ENCODE results near the gene SH2D3A. TPM values are rescaled to one million over a fixed set of nuclear protein-coding genes. Genes with fewer than 3 reads are reported as not detected.
"Not testable (repeated sequence)": the region's sequence is repeated elsewhere in the genome, so short reads cannot be mapped to it uniquely, and the experiment has no call there.

The SH2D3A gene
- total RNA-seq, 3 donors from 2014 or later: 24.6 to 27.8 (median 27.4) TPM

DNA sequence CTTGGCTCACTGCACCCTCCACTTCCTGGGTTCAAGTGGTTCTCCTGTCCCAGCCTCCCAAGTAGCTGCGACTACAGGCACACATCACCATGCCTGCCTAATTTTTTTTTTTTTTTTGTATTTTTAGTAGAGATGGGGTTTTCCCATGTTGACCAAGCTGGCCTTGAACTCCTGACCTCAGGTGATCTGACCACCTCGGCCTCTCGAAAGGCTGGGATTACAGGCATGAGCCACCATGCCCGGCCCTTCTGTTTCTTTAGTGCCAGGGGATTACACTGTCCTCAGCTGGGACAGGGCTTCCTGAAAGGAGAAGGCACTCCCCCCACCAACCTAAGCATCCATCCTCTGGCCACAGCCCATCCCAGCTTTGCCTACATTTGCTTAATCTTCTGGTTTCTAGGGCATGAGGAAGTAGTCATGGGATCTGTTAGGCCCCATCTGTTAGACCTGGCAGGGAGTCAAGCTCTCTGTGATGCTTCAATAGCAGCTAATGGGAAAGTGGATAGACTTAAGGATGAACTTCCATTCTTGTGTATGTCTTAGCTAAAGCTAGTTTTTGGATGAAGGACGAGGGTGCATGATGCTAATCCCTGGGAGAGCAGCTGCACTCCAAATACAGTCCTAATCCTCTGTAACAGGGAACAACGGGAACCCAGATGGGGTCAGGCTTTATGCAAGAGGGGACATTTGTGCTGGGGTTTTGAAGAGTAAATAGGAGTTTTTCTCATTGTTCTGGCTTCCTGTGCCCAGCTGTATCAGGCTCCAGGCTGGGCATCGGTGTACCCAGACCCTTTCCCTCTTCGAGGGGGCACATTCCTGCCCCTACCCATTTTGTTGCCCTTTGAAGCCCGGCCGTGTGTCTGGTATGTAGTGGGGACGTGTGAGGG lies 7.8 kb upstream of the SH2D3A start:
- Mint-ChIP-seq H3K4me3 (peak overlapping the region; percentile 92), H3K36me3 (ENCODE audit: insufficient read depth) (peaks cover 24% of the 10 kb centered on the region), H3K9me3 (no peaks in the 10 kb centered on the region), H3K27me3 (ENCODE audit: low read depth) (no peaks in the 10 kb centered on the region), H3K4me1 (ENCODE audit: low read depth) (peaks cover 51% of the 10 kb centered on the region)
- ATAC-seq (no peak), DNase-seq (no peak)

DNA sequence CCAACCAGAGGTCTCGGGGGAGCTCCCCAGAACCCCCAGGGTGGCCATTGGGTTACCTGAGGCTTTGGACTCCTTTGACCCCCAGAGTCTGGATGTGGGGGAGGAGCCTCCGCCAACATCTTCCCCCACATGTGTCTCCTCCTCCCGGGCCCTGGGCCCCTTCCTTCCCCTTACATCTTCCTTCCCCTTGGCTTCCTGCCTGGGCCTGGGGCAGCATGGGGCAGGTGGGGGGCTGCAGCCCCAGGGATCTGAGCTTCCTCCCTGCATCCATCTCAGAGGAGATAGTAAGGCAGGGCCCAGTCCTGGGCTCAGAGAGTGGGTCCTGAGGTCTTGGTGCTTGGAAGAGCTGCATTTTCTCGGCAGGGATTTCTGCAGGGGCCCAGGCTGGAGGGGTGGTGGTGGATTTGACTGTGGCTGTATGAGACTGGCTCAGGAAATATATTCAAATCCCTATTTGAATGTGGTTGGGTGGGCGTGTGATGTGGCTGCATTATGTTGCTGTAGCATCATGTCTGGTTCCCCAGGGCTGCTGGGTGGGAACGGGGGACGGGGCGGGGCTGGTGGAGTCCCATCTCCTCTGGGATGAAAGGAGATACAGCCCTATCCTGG lies 6.2 kb upstream of the SH2D3A start:
- DNase-seq (peak; percentile 32), ATAC-seq (peak; percentile 69 to 72)
- Mint-ChIP-seq H3K9me3 (no peaks in the 10 kb centered on the region), H3K4me3 (peak overlapping the region; percentile 92), H3K27me3 (ENCODE audit: low read depth) (no peaks in the 10 kb centered on the region), H3K4me1 (ENCODE audit: low read depth) (peaks cover 44% of the 10 kb centered on the region), H3K36me3 (ENCODE audit: insufficient read depth) (peaks cover 24% of the 10 kb centered on the region)

DNA sequence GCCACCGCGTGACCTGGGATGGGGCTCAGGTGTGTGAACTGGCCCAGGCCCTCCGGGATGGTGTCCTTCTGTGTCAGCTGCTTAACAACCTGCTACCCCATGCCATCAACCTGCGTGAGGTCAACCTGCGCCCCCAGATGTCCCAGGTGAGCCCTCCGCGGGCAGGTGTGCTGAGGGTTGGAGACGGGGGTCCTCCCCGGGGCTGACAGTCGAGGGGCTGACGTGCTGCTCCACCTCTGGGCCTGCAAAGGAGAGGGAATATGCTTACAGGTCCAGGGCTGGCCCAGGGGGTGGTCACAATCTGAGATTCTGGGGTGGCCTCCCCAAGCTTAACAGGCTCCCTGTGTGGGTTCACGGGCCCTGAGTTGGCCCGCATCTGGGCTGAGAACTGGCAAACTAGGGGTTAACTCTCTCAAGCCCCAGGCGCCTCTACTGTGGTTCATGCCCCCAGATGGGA lies 5.7 kb upstream of the SH2D3A start:
- Mint-ChIP-seq H3K36me3 (ENCODE audit: insufficient read depth) (peaks cover 24% of the 10 kb centered on the region), H3K9me3 (no peaks in the 10 kb centered on the region), H3K27me3 (ENCODE audit: low read depth) (no peaks in the 10 kb centered on the region), H3K4me3 (peak overlapping the region; percentile 92), H3K4me1 (ENCODE audit: low read depth) (peaks cover 44% of the 10 kb centered on the region)
- DNase-seq (no peak), ATAC-seq (peak in 1 of 2 donors; percentile 26)

DNA sequence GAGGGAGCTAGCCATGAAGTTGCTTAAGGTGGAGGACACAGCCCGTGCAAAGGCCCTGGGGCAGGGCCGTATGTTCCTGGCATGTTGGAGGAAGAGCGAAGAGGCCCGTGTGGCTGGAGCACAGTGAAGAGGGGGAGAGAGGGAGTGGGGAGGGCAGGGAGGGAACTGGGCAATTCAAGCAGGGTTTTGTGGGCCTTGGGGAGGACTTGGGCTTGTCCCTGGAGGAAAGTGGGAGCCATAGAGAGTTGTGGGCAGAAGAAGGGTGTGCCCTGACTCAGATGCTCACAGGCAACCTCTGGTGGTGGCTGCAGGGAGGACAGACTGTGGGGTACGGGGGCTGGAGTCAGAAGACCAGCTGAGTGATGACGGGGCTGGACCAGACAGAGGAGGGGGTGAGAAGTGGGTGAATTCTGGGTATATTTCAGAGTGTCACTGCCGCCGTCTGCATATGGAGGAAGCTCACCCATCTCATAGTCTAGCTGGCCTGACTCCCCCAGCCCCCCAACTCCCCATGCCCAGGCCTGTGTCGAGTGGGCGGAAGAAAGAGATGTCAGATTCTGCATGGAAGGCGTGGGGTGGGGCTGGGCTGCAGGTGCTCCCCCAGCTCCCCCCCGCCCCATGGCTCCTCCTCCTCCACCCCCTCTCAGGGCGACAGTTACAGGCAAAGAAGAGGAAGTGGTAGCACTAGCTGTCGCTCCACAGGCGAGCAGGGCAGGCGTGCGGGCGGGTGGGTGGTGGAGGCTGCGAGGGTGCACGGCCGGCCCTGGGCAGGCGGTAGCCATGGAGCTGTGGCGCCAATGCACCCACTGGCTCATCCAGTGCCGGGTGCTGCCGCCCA lies 5.0 kb upstream of the SH2D3A start, which contains the start of gene VAV1:
TSS of gene VAV1 (plus strand) at position 681 of the 838 bp plus-strand sequence. CDS start at position 781, 100 bp downstream.
- peak within 1 kb of the TSS; percentile 92 for H3K4me3 Mint-ChIP-seq
- no peaks in the 10 kb centered on the region for H3K27me3 Mint-ChIP-seq (ENCODE audit: low read depth)
- H3K36me3 Mint-ChIP-seq (ENCODE audit: insufficient read depth): peaks cover 20% of the 10 kb centered on the region
- peak; percentile 44 to 46 for ATAC-seq
- DNase-seq: peak; percentile 81
- peaks cover 45% of the 10 kb centered on the region for H3K4me1 Mint-ChIP-seq (ENCODE audit: low read depth)
- no peaks in the 10 kb centered on the region for H3K9me3 Mint-ChIP-seq

DNA sequence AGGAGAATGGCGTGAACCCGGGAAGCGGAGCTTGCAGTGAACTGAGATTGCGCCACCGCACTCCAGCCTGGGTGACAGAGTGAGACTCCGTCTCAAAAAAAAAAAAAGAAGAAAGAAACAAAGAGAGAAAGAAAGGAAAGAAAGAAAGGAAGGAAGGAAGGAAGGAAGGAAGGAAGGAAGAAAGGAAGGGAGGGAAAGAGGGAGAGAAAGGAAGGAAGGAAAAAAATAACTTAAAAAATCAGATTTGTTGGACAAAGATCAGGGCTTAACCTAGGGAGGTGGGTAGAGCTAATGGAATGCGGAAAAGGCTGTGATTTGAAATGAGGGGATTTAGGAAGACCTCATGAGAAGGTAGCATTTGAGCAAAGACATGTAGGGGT lies 4.4 kb upstream of the SH2D3A start:
- not testable (repeated sequence) for DNase-seq; H3K9me3 Mint-ChIP-seq; ATAC-seq; H3K27me3 Mint-ChIP-seq (ENCODE audit: low read depth)
- Mint-ChIP-seq H3K4me3 (peak overlapping the region; percentile 92), H3K4me1 (ENCODE audit: low read depth) (peaks cover 45% of the 10 kb centered on the region), H3K36me3 (ENCODE audit: insufficient read depth) (peaks cover 16% of the 10 kb centered on the region)

DNA sequence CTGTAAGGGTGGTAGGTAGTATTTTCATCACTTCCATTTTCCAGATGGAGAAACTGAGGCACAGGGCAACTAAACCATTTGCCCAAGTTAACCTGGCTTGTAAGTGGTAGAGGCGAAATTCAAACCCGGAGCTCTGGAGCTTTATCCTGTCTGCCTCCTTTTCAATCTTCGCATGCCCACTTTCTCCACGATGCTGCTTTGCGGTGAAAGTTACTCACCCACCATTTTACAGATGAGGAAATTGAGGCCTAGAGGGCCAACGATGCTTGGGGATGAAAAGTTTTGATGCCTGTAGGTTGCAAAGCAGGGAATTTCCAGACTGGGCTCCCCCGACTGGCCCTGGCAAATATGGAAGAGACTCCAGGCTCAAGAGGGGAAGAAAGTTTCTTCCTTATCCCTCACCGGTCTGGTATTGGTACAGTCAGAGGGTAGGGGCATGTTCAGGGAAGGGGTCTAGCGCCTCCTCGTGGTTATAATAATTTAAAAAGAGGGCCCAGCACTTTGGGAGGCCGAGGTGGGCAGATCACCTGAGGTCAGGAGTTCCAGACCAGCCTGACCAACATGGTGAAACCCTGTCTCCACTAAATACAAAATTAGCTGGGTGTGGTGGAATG lies 1.9 kb upstream of the SH2D3A start:
- DNase-seq: no peak
- no peak for ATAC-seq
- H3K4me1 Mint-ChIP-seq (ENCODE audit: low read depth): peaks cover 48% of the 10 kb centered on the region
- no peak overlapping the region for H3K4me3 Mint-ChIP-seq
- H3K9me3 Mint-ChIP-seq: no peaks in the 10 kb centered on the region
- H3K36me3 Mint-ChIP-seq (ENCODE audit: insufficient read depth): peaks cover 3% of the 10 kb centered on the region
- H3K27me3 Mint-ChIP-seq (ENCODE audit: low read depth): no peaks in the 10 kb centered on the region

DNA sequence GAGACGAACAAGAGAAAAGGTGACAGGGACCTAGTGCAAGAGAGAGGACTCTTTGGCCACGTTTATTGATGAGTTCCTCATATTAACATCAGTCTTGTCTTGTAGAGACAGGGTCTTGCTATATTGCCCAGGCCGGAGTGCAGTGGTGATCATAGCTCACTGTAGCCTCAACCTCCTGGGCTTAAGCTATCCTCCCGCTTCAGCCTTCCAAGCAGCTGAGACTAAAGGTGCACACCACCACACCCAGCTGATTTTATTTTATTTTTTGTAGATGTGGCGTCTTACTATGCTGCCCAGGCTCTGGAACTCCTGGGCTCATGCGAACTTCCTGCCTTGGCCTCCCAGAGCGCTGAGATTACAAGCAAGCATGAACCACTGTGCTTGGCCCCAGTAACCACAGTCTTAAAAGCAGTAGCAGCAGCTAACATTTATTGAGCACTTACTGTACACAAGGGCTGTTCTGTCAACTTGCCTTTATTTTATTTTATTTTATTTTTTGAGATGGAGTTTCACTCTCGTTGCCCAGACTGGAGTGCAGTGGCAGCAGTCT lies 1.1 kb upstream of the SH2D3A start:
- peak overlapping the region; percentile 85 for H3K4me3 Mint-ChIP-seq
- H3K36me3 Mint-ChIP-seq (ENCODE audit: insufficient read depth): no peaks in the 10 kb centered on the region
- ATAC-seq (no peak), DNase-seq (no peak)
- peaks cover 43% of the 10 kb centered on the region for H3K4me1 Mint-ChIP-seq (ENCODE audit: low read depth)
- no peaks in the 10 kb centered on the region for H3K9me3 Mint-ChIP-seq
- H3K27me3 Mint-ChIP-seq (ENCODE audit: low read depth): no peaks in the 10 kb centered on the region

DNA sequence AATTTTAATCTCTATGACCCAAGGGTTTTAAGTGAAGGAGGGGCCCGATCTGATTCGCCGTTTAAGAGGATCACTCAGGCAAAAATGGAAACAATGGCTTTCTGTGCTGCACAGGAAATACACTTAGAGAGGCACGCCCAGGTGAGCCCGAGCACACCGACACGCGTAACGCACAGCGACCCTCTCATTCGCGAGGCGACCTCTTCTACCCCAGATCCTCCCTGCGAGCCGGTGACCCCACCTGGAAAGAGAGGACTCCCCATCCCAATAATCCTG lies 216 bp downstream of the SH2D3A start:
- Mint-ChIP-seq H3K9me3 (no peaks in the 10 kb centered on the region), H3K4me3 (peak overlapping the region; percentile 85), H3K27me3 (ENCODE audit: low read depth) (no peaks in the 10 kb centered on the region), H3K36me3 (ENCODE audit: insufficient read depth) (no peaks in the 10 kb centered on the region), H3K4me1 (ENCODE audit: low read depth) (peaks cover 38% of the 10 kb centered on the region)
- ATAC-seq: peak; percentile 32 to 51
- DNase-seq: no peak

DNA sequence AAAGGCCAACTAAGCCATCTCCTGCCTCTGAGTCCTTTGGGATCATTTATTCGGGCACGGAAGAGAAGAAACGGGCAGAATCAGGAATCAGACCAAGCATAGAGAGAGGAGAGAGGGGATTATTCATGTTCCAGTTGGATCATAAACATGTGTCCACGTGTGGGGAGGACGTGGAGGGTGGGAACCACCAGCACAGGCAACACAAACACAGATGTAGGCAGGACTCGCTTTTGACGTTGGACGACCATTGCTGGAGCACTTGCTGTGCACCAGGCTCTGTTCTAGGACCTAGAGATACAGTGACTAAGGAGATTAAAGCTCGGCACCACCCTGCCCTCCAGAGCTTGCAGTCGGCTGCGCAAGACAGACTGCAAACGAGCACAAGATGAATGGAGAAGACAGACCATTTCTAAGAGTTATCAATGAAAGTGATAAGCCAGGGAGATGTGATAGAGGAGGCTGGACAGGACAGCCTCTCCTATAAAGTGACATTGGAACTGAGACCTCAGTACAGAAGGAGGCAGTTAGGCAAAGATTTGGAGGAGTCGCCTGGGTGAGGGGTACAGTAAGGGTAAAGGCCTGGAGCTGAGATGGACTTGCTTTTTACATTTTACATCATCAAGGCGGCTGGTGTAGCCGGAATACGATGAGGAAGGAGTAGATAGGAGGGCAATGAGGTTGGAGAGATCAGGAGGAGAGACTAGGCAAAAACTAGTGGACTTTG lies 716 bp downstream of the SH2D3A start:
- ATAC-seq: no peak
- Mint-ChIP-seq H3K4me3 (peak overlapping the region; percentile 85), H3K9me3 (no peaks in the 10 kb centered on the region), H3K27me3 (ENCODE audit: low read depth) (no peaks in the 10 kb centered on the region), H3K4me1 (ENCODE audit: low read depth) (peaks cover 33% of the 10 kb centered on the region), H3K36me3 (ENCODE audit: insufficient read depth) (no peaks in the 10 kb centered on the region)
- no peak for DNase-seq

DNA sequence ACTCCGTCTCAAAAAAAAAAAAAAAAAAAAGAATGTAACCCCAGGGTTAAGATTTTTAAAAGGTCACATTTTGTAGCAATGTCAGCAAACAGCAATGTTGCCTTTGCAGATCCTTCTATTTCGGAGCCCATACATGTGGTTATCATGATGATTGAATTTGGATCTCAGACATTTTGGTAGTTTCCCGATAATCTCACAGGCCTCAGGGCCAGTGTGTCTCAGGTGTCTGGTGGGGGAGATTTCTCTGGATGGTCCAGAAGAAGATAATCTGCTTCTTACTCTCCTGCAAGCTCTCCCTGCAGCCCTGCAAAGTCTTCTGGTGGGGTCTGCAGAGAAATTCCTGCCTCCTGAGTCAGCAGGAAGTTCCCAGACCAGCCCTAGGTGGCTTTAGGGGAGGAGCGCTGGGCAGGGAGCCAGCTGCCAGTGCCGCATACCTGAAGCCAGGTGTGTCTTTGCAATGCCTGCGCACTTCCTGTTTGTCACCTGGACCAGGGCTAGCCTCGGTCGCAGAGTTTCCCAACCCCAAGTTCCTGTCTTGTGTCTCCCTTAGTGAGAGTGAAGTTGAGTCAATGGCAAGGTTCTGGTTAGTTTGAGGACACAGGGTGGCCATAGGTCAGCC lies 1.4 kb downstream of the SH2D3A start:
- no peaks in the 10 kb centered on the region for H3K36me3 Mint-ChIP-seq (ENCODE audit: insufficient read depth)
- peak overlapping the region; percentile 85 for H3K4me3 Mint-ChIP-seq
- no peaks in the 10 kb centered on the region for H3K9me3 Mint-ChIP-seq
- H3K4me1 Mint-ChIP-seq (ENCODE audit: low read depth): peaks cover 32% of the 10 kb centered on the region
- no peak for ATAC-seq
- no peaks in the 10 kb centered on the region for H3K27me3 Mint-ChIP-seq (ENCODE audit: low read depth)
- no peak for DNase-seq

DNA sequence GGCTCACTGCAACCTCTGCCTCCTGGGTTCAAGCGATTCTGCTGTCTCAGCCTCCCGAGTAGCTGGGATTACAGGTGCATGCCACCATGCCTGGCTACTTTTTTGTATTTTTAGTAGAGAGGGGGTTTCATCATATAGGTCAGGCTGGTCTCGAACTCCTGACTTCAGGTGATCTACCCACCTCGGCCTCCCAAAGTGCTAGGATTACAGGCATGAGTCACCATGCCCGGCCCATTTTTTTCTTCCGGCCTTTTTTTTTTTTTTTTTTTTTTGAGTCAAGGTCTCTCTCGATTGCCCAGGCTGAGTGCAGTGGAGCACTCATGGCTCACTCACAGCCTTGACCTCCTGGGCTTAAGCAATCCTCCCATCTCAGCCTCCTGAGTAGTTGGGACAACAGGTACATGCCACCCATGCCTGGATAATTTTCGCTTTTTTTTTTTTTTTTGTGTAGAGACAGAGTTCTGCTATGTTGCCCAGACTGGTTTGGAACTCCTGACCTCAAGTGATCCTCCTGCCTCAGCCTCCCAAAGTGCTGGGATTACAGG lies 4.9 kb downstream of the SH2D3A start:
- not testable (repeated sequence) for H3K27me3 Mint-ChIP-seq (ENCODE audit: low read depth); ATAC-seq; H3K9me3 Mint-ChIP-seq; DNase-seq; H3K36me3 Mint-ChIP-seq (ENCODE audit: insufficient read depth); H3K4me3 Mint-ChIP-seq
- peaks cover 26% of the 10 kb centered on the region for H3K4me1 Mint-ChIP-seq (ENCODE audit: low read depth)

DNA sequence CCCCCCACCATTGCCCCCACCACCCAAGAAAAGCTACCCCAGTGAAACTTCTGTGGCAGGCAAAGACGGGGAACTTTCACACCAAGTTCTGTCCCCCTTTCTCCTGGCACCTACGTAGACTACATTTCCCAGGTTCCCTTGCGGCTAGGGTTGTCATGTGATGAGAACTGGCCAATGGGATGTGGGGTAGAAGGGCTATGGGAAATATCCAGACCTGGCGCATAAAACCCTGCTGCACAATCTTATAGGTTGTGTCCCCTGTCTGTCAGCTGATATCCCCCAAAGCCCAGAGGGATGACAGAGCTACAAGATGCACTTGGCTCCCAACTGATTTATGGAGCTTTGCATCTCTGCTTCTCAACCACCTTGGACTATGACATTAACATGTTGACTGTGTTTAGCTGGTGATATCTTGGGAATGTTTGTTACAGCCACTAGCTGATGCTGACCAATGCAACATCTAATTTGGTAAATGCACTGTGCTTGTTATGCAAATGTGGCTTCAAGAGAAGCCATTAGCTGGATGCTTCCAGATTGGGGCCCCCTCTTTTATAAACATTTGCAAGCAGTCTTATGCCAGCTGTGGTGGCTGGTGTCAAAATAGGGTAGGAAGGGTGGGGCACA lies 6.1 kb downstream of the SH2D3A start:
- ATAC-seq: peak in 1 of 2 donors; percentile 53
- no peaks in the 10 kb centered on the region for H3K27me3 Mint-ChIP-seq (ENCODE audit: low read depth)
- H3K4me3 Mint-ChIP-seq: no peak overlapping the region
- H3K36me3 Mint-ChIP-seq (ENCODE audit: insufficient read depth): peaks cover 9% of the 10 kb centered on the region
- DNase-seq: no peak
- no peaks in the 10 kb centered on the region for H3K9me3 Mint-ChIP-seq
- peaks cover 17% of the 10 kb centered on the region for H3K4me1 Mint-ChIP-seq (ENCODE audit: low read depth)

Data from activated T-cell treated with anti-CD3 and anti-CD28 coated beads, Interleukin-2, amount 50 U/mL, for 4 hours (primary cell).